Neural cell (in vitro differentiated cells): ENCODE results near the gene SIL1. TPM values are rescaled to one million over a fixed set of nuclear protein-coding genes. Genes with fewer than 3 reads are reported as not detected.

ENCODE experiments used
- H2AFZ ChIP-seq: fragments of 200-600, 300-800 bp; sonication (generic), shearing (Covaris generic); 2 replicates; pipeline ENCODE4 v1.6.0; 2014; ENCODE audit warnings: low read depth, mild to moderate bottlenecking, antibody characterized with exemption, low read length, moderate library complexity
- H3F3A ChIP-seq: fragments of 200-600 bp; shearing (Covaris generic); 2 replicates; pipeline ENCODE4 v1.6.1; 2016; ENCODE audit warnings: mild to moderate bottlenecking, moderate library complexity, mixed read lengths, antibody characterized with exemption, low read length; ENCODE audit not compliant: insufficient read depth, poor library complexity, severe bottlenecking
- H3K27ac ChIP-seq: fragments of 200-600, 300-800 bp; sonication (generic), shearing (Covaris generic); 2 replicates; pipeline ENCODE4 v1.5.1; 2014; ENCODE audit warnings: mild to moderate bottlenecking, low read length, moderate library complexity
- H3K27me3 ChIP-seq: fragments of 300-800, 200-600 bp; sonication (generic), shearing (Covaris generic); 2 replicates; pipeline ENCODE4 v1.6.0; 2014; ENCODE audit warnings: mild to moderate bottlenecking, low read depth, low read length, moderate library complexity; ENCODE audit not compliant: insufficient read depth
- H3K36me3 ChIP-seq: fragments of 300-800, 200-600 bp; sonication (generic), shearing (Covaris generic); 2 replicates; pipeline ENCODE4 v1.5.1; 2014; ENCODE audit warnings: mild to moderate bottlenecking, antibody characterized with exemption, low read length, moderate library complexity; ENCODE audit not compliant: insufficient read depth
- H3K4me2 ChIP-seq: fragments of 300-800, 200-600 bp; sonication (generic), shearing (Covaris generic); 2 replicates; pipeline ENCODE4 v1.6.0; 2014; ENCODE audit warnings: mild to moderate bottlenecking, low read length
- H3K4me3 ChIP-seq: fragments of 300-800, 200-600 bp; sonication (generic), shearing (Covaris generic); 2 replicates; pipeline ENCODE4 v1.5.1; 2014; ENCODE audit warnings: mild to moderate bottlenecking, low read length, moderate library complexity
- H3K79me2 ChIP-seq: fragments of 200-600 bp; shearing (Covaris generic); replicated peaks from 2 replicates; pipeline ENCODE4 v1.6.0; 2014; ENCODE audit warnings: mild to moderate bottlenecking, low read length, moderate library complexity; ENCODE audit not compliant: insufficient read depth
- H3K9ac ChIP-seq: fragments of 300-800, 200-600 bp; sonication (generic), shearing (Covaris generic); 2 replicates; pipeline ENCODE4 v1.6.1; 2016; ENCODE audit warnings: mild to moderate bottlenecking, low read length, mixed read lengths
- H3K9me2 ChIP-seq: fragments of 200-600 bp; shearing (Covaris generic); 2 replicates; pipeline ENCODE4 v1.6.1; 2016; ENCODE audit warnings: mild to moderate bottlenecking, low read length, mixed read lengths; ENCODE audit not compliant: insufficient read depth
- H3K9me3 ChIP-seq: fragments of 200-600, 300-800 bp; sonication (generic), shearing (Covaris generic); 2 replicates; pipeline ENCODE4 v1.6.1; 2016; ENCODE audit warnings: mild to moderate bottlenecking, mixed run types, low read length, moderate library complexity, mixed read lengths
- H4K20me1 ChIP-seq: fragments of 200-600 bp; shearing (Covaris generic); 2 replicates; pipeline ENCODE4 v1.6.1; 2016; ENCODE audit warnings: mild to moderate bottlenecking, mixed run types; ENCODE audit not compliant: insufficient read depth
- CTCF ChIP-seq: fragments of 450-650 bp; IDR thresholded peaks from 2 replicates; pipeline ENCODE4 v1.5.1; 2014; ENCODE audit warnings: antibody characterized with exemption, mild to moderate bottlenecking, moderate library complexity; ENCODE audit not compliant: poor library complexity, severe bottlenecking
- EP300 ChIP-seq: fragments of 450-650 bp; conservative IDR thresholded peaks from 2 replicates; pipeline ENCODE4 v1.6.1; 2014; ENCODE audit warnings: antibody characterized with exemption, mild to moderate bottlenecking, moderate library complexity; ENCODE audit not compliant: poor library complexity, severe bottlenecking
- EZH2 ChIP-seq: fragments of 200-600, 300-800 bp; shearing (Covaris generic), sonication (generic); IDR thresholded peaks from 2 replicates; pipeline ENCODE4 v1.6.1; 2014; ENCODE audit warnings: antibody characterized with exemption, low read length, borderline replicate concordance, mild to moderate bottlenecking; ENCODE audit not compliant: insufficient read depth, poor library complexity, severe bottlenecking
- MXI1 ChIP-seq: fragments of 450-650 bp; conservative IDR thresholded peaks from 2 replicates; pipeline ENCODE4 v1.6.1; 2014; ENCODE audit warnings: antibody characterized with exemption, mild to moderate bottlenecking; ENCODE audit not compliant: poor library complexity, severe bottlenecking
- POLR2AphosphoS5 ChIP-seq: IDR thresholded peaks from 2 replicates; pipeline ENCODE4 v1.6.1; 2012
- RAD21 ChIP-seq: fragments of 450-650 bp; conservative IDR thresholded peaks from 2 replicates; pipeline ENCODE4 v1.6.1; 2014; ENCODE audit warnings: antibody characterized with exemption, mild to moderate bottlenecking, moderate library complexity
- REST ChIP-seq: IDR thresholded peaks from 2 replicates; pipeline ENCODE4 v1.6.1; 2012; ENCODE audit warnings: borderline replicate concordance
- SMC3 ChIP-seq: fragments of 450-650 bp; conservative IDR thresholded peaks from 2 replicates; pipeline ENCODE4 v1.6.1; 2014; ENCODE audit warnings: antibody characterized with exemption, mild to moderate bottlenecking, moderate library complexity; ENCODE audit not compliant: poor library complexity
- TAF1 ChIP-seq: IDR thresholded peaks from 2 replicates; pipeline ENCODE4 v1.6.1; 2012; ENCODE audit warnings: low read depth
- polyA plus RNA-seq: library from polyadenylated mRNA; depleted of rRNA; stranded (reverse); fragments of >200 nt; gene quantifications from 2 replicates; pipeline ENCODE4 v1.2.3, GENCODE V29; 2014

Gene SIL1
- polyA plus RNA-seq, 1 donor from 2014 or later: 4.7 TPM

- H3K36me3 ChIP-seq: no peaks in the 10 kb centered on the region
- no peak overlapping the region for H3K9ac ChIP-seq
- H3K9me3 ChIP-seq: no peaks in the 10 kb centered on the region
- no peak overlapping the region for H3K4me3 ChIP-seq
- H2AFZ ChIP-seq: no peak overlapping the region
- no peaks in the 10 kb centered on the region for H4K20me1 ChIP-seq
- no peaks in the 10 kb centered on the region for H3K79me2 ChIP-seq
- H3K27me3 ChIP-seq: no peaks in the 10 kb centered on the region
- TF ChIP-seq MXI1 (no peak), EZH2 (no peak), REST (no peak), SMC3 (no peak), EP300 (no peak)
- no peaks in the 10 kb centered on the region for H3F3A ChIP-seq
- H3K27ac ChIP-seq: no peak overlapping the region
- no peaks in the 10 kb centered on the region for H3K9me2 ChIP-seq
- no peak overlapping the region for H3K4me2 ChIP-seq
Observed at GRCh38 chr5:138936225-138936967, 261.8 kb downstream of the SIL1 start.

- no peak overlapping the region for H3K4me3 ChIP-seq
- H3K9me3 ChIP-seq: no peaks in the 10 kb centered on the region
- TF ChIP-seq CTCF (no peak), TAF1 (no peak), MXI1 (no peak), EP300 (no peak), EZH2 (no peak), POLR2AphosphoS5 (no peak), REST (no peak), SMC3 (no peak), RAD21 (no peak)
- no peak overlapping the region for H3K27ac ChIP-seq
- H3K79me2 ChIP-seq: no peaks in the 10 kb centered on the region
- no peak overlapping the region for H2AFZ ChIP-seq
- no peaks in the 10 kb centered on the region for H3K27me3 ChIP-seq
- H3F3A ChIP-seq: no peaks in the 10 kb centered on the region
- H3K9me2 ChIP-seq: no peaks in the 10 kb centered on the region
- H3K36me3 ChIP-seq: no peaks in the 10 kb centered on the region
- no peaks in the 10 kb centered on the region for H4K20me1 ChIP-seq
- no peak overlapping the region for H3K4me2 ChIP-seq
- no peak overlapping the region for H3K9ac ChIP-seq
Observed at GRCh38 chr5:138935466-138935865, 262.7 kb downstream of the SIL1 start.
